NCI-H1092 treated with DMSO at 0.1 percent for 48 hours (cell line): ENCODE results near the gene GPC6.

Source experiments
- DNase-seq: peaks from one replicate; lab custom pipeline; 2025; lab: John Stamatoyannopoulos, UW

GPC6 gene

DNA sequence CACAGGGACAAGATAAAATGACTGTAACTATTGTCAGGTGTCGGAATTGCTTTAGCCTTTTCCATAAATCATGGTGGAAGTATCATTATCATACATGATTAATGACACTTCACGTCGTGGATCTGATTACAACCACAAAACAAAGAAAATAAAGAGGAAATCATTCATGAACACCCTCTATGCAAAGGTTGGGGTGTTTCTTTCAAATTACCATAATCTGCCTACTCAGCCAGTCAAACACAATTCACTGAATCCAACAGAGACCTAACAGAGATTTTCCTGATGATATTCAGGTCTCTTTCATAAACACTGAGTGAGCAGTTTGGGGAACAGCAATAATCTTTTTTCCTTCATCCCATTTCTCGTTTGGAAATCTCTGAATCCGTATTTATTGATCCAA, 627.3 kb downstream of the GPC6 start:
- no peak for DNase-seq

- no peak for DNase-seq
These were observed 630.5 kb downstream of the GPC6 start for GRCh38 chr13:93857126-93857525.

DNA sequence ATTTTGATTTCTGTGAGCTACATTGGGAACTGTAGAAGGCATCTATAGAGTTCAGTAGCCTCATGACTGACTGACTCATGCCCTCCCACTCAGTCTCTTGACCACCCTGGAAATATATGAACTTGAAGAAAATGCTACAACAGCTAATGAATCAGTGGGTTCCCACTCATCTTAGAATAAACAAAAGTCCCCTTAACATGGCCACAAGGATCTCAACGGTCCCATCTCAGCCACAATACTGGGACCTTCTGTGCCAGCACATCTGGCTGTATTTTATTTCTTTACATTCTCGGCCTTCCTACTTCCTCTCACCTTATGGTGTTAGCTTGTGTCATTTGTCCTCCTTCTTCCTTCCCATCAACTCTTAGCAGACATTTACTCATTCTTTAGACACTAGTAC, 633.1 kb downstream of the GPC6 start:
- no peak for DNase-seq

DNA sequence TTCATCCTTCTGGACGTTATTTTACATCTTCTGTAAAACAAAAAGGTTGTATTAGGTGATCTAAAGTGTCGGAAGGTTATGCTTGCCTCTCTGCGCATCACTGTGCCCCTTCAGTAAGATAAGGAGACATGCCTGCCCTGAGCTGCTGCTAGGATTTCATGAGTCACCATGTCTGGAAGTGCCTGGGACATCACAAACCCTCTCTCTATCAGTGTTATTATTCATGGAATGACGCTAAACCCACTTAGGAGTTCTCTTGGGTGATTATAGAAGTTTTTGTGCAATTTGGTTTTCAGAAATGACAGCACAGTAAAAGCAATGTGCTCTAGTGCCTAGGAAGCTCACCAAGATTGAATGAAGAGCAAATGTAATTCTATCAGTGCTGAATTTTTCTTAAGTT, 635.2 kb downstream of the GPC6 start:
- no peak for DNase-seq

- DNase-seq, result no peak
These were observed 635.7 kb downstream of the GPC6 start for GRCh38 chr13:93862259-93862658.

GRCh38 chr13:93865235-93865634, 638.6 kb downstream of the GPC6 start:
- DNase-seq, result no peak

- DNase-seq, result no peak
These were observed 640.9 kb downstream of the GPC6 start for GRCh38 chr13:93867481-93867880.

- DNase-seq, result no peak
These were observed 645.8 kb downstream of the GPC6 start for GRCh38 chr13:93872376-93872775.

DNA sequence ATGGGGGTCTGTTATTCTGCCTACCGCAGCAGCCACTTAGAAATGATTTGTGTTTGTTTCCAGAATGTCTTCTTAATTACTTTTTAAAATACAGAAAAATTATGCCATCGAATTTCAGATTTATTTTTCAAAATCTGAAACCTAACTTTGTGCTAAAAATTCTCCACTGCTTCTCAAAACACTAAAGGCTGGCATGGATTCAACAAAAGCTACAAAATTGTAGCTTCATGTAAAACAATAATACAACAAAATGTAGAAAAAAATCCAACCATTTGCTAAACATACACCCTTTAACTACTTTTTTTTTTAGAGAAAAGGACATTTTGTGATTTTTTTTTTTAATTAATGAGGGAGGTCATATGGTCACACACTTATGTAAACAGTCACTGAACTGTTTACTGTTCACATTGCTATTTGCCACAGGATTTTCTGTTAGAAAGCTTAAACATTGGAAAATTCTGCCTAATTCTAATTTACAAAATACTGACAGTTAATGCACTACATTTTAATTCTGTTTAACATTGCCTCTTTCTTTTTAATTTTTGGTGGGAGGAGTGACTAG, 646.3 kb downstream of the GPC6 start:
- DNase-seq, result no peak

DNA sequence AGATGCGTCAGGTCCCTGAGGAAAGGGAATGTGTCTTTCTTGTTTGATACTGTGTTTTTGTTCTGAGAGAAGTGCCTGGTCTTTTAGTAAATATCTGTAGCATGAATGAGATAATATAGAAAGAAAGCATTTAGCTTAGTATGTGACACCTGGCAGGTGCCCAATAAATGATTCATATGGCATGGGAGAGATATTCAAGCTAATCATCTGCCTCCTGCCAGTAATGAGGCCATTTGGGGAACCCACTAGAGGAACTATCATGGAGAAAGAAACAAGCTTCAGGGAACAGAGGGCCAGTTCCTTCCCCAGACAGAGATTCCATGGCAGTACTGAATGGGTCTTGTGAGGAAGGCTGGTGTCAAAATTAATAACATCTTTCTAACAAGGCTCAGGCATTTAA, 648.9 kb downstream of the GPC6 start:
- no peak for DNase-seq

DNA sequence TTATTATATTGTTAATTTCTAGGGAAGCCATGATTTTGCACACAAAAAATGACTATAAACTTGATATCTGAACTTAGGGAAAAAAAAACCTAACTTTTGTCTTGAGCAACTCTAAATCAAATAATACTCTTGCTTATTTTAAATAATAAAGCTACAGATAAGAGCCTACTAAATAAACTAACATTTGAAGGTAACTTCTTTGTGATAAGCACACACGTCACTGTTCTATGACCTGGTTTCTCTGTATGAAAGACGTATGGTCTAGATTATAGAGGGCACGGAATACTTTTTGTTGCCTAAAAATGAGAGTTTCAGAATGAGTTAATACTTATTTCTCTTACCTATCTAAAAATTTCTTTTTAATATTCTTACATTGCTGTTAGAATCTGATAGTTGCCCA, 649.6 kb downstream of the GPC6 start:
- no peak for DNase-seq

DNA sequence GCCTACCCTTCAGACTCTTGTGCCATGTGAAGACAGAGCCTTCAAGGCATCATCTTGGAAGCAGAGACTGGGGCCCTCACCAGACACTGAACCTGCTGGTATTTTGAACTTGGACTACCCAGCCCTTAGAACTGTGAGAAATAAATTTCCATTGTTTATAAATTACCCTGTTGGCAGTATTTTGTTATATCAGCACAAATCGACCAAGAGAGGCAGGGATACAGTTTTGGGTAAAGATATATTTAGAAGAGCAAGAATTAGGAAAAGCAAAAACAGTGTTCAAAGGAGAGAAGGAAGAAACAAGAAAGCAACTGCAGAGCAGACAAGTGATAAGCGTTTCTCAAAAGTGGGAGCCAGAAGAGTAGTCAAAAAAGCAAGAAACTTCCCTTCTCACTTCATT, 652.1 kb downstream of the GPC6 start:
- DNase-seq, result no peak

- no peak for DNase-seq
These were observed 654.8 kb downstream of the GPC6 start for GRCh38 chr13:93881411-93881810.

GRCh38 chr13:93882086-93882651, 655.6 kb downstream of the GPC6 start:
- no peak for DNase-seq

DNA sequence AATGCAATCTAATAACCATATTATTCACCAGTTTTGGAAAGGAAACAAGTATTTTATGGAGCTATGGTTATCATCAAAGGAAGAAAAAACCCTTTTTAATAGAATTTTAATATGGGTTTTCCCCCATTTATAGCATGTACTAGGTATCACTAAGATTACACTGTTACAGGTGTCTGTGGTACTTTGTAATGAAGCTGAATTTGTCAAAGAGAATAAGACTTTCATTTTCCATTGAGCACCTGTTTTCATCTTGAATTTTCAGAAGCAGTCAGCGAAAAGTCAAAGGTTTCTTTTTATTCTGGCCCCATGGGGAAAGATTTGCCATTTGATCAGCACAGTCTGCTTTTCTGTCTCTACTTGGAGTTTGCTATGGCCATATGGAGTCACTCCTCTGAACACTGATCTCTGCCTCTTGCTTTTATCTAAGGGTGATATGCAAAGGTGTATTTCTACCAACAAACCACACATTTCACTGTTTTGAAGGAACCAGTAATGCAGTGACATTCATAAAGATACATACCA, 662.9 kb downstream of the GPC6 start:
- DNase-seq, result no peak

GRCh38 chr13:93899981-93900380, 673.4 kb downstream of the GPC6 start:
- no peak for DNase-seq

DNA sequence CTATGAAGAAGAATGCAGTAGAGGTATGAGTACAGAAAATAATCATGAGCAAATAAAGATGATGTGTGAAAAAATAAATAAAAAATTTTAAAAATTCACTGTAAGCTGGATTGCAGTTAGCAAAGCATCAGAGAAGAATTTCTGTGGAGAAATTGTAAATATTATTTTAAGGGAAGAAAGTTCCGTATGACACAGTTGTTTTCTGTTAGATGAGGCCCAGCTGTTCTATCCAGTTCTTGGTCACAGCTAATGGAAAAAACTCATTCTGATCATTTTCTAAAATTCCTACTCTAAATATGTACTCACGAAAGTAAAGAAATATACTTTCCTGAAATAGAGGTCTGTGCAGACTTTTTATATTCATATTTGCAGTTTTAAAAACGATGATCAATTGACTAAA, 674.1 kb downstream of the GPC6 start:
- no peak for DNase-seq

DNA sequence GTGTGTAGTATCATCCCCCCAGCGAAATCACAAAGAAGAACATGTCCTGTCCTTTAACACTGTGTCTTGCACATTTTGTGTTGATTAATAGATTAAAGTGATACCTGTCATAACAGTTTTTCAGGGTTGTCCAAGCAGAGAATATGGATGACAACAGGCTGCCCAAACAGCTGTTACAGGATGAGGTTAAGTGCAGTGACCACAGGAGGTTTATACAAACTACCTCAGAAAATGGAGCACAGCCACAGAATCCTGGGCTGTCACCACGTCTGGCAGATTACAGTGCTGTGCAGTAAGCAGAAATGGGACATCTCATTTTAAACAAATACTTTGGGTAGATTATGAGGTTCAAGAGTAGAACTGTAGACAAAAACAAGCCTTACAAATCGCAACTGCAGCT, 677.3 kb downstream of the GPC6 start:
- DNase-seq, result no peak

DNA sequence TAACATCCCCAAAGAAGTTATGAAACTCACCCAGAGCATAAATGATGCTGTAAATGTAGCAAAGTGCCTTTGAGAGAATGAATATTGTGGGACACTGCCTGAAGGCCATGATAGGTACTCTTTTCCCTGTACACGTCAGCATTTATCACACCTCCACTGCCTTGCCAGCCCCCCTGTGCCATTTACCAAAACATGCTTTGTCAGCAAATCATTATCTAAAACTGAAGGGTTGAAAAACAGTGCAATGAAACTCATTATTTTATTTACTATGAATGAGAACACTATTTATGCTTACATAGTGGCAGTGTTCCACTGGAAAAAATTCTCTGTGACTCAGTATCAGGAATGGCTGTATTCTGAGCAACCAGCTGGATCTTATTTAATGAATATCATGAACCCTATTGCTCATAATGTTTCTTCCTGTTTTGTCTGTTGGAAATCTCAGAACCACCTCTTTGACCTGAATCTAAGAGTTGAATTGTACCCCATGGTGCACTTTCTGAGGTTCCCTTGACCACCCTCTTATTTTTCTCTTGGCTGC, 688.7 kb downstream of the GPC6 start:
- DNase-seq, result no peak

DNA sequence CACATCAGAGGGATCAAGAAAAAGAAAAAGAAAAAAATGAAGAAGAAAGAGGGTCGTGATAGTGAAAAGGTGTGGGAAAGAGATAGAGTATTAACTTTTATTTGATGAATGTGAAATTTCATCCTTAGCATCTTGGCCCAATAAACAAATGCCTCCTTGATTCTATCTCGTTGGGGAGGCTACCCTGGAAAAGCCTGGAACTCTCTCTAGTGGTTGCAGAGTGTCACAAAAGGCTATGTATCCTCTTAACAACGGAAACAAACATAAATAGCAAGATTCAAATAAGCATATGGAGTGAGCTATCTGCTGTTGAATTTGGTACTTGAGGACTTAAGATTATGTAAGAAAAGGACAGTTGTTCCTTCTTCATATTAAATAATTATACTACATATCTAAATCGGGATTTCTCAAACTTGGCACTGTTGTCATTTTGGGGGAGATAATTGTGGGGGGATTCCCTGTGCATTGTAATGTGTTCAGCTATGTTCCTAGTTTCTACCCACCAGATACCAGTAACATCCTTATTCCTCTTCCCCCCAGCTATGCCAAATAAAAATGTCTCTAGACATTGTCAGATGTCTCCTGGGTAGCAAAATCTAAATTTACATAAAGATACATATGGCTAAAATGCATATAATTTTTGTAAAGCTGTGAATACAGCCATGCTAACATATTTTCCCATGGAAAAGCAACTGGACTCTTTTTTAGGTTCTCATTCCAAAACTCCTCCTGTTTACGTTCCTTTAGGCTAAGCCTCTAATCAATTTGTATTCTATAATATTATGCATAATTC, 695.7 kb downstream of the GPC6 start:
- no peak for DNase-seq

GRCh38 chr13:93925990-93926389, 699.4 kb downstream of the GPC6 start:
- DNase-seq, result no peak

DNA sequence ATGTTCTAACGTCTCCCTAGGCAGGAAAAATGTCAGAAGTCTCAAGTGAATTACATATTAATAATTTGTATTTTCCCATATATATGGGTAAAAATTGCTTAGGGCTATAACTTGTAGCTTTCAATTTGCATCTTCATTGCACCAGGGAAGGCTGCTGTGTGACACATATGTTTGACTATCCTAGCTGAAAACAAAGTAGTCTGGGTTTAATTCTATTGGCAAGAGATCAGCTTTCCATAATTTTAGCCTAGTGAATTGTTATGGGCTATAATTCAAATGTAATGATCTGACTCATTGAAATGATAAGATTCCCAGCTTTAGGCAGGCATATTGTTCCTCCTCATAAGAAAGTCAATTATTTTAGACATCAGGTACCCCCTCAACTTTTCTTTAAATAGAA, 699.8 kb downstream of the GPC6 start:
- DNase-seq, result no peak

GRCh38 chr13:93927431-93927830, 700.8 kb downstream of the GPC6 start:
- no peak for DNase-seq
